Parathyroid adenoma (tissue), 2 donors: ENCODE results near the gene BBIP1.

Experiments
- H2AFZ ChIP-seq: fragments of 300-600 bp; sonication (generic); one replicate; pipeline ENCODE4 v1.7.0; 2017; ENCODE audit warnings: antibody characterized with exemption, mild to moderate bottlenecking
- H3K27ac ChIP-seq: fragments of 300-600 bp; sonication (generic); one replicate; pipeline ENCODE4 v1.7.0; 2017
- H3K27me3 ChIP-seq: fragments of 300-600 bp; sonication (generic); one replicate; pipeline ENCODE4 v1.7.0; 2017; ENCODE audit warnings: low read length; ENCODE audit not compliant: control insufficient read depth, insufficient read depth
- H3K36me3 ChIP-seq: fragments of 300-600 bp; sonication (generic); one replicate; pipeline ENCODE4 v1.7.0; 2017; ENCODE audit warnings: low read length; ENCODE audit not compliant: control insufficient read depth, insufficient read depth
- H3K4me1 ChIP-seq: fragments of 300-600 bp; sonication (generic); one replicate; pipeline ENCODE4 v1.7.0; 2017; ENCODE audit warnings: control low read depth
- H3K4me2 ChIP-seq: fragments of 300-600 bp; sonication (generic); one replicate; pipeline ENCODE4 v1.7.0; 2017; ENCODE audit warnings: low read length
- H3K4me3 ChIP-seq: fragments of 300-600 bp; sonication (generic); one replicate; pipeline ENCODE4 v1.7.0; 2017; ENCODE audit warnings: low read depth, low read length
- H3K79me2 ChIP-seq: fragments of 300-600 bp; sonication (generic); one replicate; pipeline ENCODE4 v1.7.0; 2017; ENCODE audit warnings: control low read depth
- H3K9ac ChIP-seq: fragments of 300-600 bp; sonication (generic); one replicate; pipeline ENCODE4 v1.7.0; 2017; ENCODE audit warnings: mild to moderate bottlenecking
- H3K9me3 ChIP-seq: fragments of 300-600 bp; sonication (generic); one replicate; pipeline ENCODE4 v1.7.0; 2017; ENCODE audit warnings: low read length; ENCODE audit not compliant: control insufficient read depth
- TF ChIP-seq, protein P1 (sequence below): fragments of 300-600 bp; sonication (generic); IDR thresholded peaks from one replicate; pipeline ENCODE4 v1.7.0; 2017; ENCODE audit warnings: antibody characterized with exemption, mild to moderate bottlenecking
- donor health status: primary hyperparathyroidism.

The BBIP1 gene

DNA sequence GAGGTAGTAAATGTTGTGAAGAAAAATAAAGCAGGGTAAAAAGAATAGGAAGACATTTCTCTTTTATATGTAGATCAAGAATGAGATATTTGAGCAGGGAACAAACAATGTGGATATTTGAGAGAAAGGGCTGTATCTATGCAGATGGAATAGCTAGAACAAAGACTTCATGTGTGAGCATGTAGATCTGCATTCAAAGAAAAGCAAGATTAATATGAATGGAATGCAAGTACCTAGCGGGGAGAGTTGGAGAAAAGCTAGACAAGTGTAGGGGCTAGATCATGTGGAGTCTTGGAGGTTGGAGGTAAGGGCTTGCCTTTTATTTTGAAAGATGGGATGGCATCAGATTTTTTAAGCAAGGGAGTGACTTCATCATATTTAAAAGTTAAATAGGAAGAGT is 27.5 kb upstream of the BBIP1 start:
- Histone ChIP-seq H3K4me1 (no peaks in the 10 kb centered on the region), H3K4me2 (no peak overlapping the region), H3K27ac (no peak overlapping the region), H3K9ac (no peak overlapping the region), H3K4me3 (no peak overlapping the region), H3K79me2 (peaks cover 68% of the 10 kb centered on the region), H3K36me3 (no peaks in the 10 kb centered on the region), H3K9me3 (no peaks in the 10 kb centered on the region), H3K27me3 (no peaks in the 10 kb centered on the region), H2AFZ (no peak overlapping the region)
- TF ChIP-seq, protein P1, sequence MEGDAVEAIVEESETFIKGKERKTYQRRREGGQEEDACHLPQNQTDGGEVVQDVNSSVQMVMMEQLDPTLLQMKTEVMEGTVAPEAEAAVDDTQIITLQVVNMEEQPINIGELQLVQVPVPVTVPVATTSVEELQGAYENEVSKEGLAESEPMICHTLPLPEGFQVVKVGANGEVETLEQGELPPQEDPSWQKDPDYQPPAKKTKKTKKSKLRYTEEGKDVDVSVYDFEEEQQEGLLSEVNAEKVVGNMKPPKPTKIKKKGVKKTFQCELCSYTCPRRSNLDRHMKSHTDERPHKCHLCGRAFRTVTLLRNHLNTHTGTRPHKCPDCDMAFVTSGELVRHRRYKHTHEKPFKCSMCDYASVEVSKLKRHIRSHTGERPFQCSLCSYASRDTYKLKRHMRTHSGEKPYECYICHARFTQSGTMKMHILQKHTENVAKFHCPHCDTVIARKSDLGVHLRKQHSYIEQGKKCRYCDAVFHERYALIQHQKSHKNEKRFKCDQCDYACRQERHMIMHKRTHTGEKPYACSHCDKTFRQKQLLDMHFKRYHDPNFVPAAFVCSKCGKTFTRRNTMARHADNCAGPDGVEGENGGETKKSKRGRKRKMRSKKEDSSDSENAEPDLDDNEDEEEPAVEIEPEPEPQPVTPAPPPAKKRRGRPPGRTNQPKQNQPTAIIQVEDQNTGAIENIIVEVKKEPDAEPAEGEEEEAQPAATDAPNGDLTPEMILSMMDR, result no peak

GRCh38 chr10:110944792-110945396 is 25.9 kb upstream of the BBIP1 start:
- Histone ChIP-seq H3K79me2 (peaks cover 57% of the 10 kb centered on the region), H3K4me1 (no peaks in the 10 kb centered on the region), H3K4me2 (no peak overlapping the region), H3K9me3 (no peaks in the 10 kb centered on the region), H3K27ac (no peak overlapping the region), H3K9ac (no peak overlapping the region), H2AFZ (no peak overlapping the region), H3K36me3 (no peaks in the 10 kb centered on the region), H3K4me3 (no peak overlapping the region), H3K27me3 (no peaks in the 10 kb centered on the region)
- TF ChIP-seq, protein P1, result no peak

- Histone ChIP-seq H3K4me3 (no peak overlapping the region), H3K27ac (no peak overlapping the region), H3K36me3 (no peaks in the 10 kb centered on the region), H3K4me1 (no peaks in the 10 kb centered on the region), H2AFZ (no peak overlapping the region), H3K4me2 (no peak overlapping the region), H3K9me3 (no peaks in the 10 kb centered on the region), H3K79me2 (peaks cover 33% of the 10 kb centered on the region), H3K27me3 (no peaks in the 10 kb centered on the region), H3K9ac (no peak overlapping the region)
- TF ChIP-seq, protein P1, result no peak
Measured at GRCh38 chr10:110939419-110939818, 20.4 kb upstream of the BBIP1 start.

DNA sequence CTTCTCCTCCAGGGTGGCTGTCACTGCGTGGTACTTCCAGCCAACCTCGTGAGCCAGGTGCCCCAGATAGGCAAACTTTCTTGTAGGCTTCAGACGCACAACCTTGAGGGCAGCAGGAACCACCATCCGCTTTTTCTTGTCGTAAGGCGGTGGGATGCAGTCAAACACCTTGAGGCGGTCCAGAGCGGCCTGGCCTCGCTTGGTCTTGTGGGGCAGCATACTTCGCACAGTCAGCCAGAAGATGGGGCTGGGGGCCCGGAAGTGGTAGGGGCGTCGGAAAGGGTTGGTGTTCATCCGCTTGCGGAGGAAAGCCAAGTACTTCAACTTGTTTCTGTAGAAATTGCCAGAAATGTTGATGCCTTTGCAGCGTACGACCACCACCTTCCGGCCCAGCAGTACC is 17.8 kb upstream of the BBIP1 start:
- Histone ChIP-seq H3K4me2 (no peak overlapping the region), H3K9ac (no peak overlapping the region), H3K4me3 (no peak overlapping the region), H3K9me3 (no peaks in the 10 kb centered on the region), H3K27ac (no peak overlapping the region), H2AFZ (no peak overlapping the region), H3K4me1 (no peaks in the 10 kb centered on the region), H3K36me3 (no peaks in the 10 kb centered on the region), H3K79me2 (peaks cover 17% of the 10 kb centered on the region), H3K27me3 (no peaks in the 10 kb centered on the region)
- TF ChIP-seq, protein P1, result no peak

DNA sequence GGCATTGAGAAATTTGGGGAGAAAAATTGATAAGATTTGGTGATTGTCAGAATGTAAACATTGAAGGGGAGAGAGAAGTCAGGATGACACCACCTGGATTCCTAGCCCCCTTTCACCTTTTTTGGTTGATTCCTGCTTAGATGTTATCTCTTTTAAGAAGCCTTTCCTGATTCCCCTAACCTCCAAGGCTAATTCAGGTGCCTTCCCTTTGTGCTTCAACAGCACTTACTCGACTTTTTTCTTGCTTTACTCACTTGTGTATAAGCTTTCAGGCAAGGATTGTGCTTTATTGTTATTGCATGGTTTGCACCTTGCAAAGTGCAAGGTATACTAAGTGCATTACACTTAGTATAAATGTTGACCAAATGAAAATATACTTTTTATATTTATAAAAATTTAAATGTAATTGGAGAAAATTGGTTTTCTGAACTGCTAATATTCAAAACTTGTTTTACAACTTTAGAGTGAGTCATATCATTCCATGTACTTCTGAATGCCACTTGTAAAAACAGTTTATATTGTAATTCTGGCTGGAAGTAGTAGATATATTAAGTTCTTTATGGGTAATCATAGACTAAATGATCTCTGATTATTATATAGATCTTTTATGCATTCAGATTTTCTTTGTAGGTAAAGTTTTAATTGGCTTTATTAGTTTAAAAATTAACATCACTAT is 13.7 kb upstream of the BBIP1 start:
- H3K9me3 ChIP-seq, result no peaks in the 10 kb centered on the region
- no peak overlapping the region for H3K9ac ChIP-seq
- no peak overlapping the region for H3K27ac ChIP-seq
- no peaks in the 10 kb centered on the region for H3K27me3 ChIP-seq
- no peaks in the 10 kb centered on the region for H3K4me1 ChIP-seq
- TF ChIP-seq, protein P1, result no peak
- H3K4me3 ChIP-seq, result no peak overlapping the region
- peaks cover 22% of the 10 kb centered on the region for H3K79me2 ChIP-seq
- H2AFZ ChIP-seq, result no peak overlapping the region
- H3K36me3 ChIP-seq, result no peaks in the 10 kb centered on the region
- no peak overlapping the region for H3K4me2 ChIP-seq
